RWPE2 (cell line): Measurements from ENCODE around the gene CERK.

ENCODE experiments used
- ATAC-seq: fragments of 200-7000 bp; cut with Tn5 transposase; 3 replicates; pipeline ENCODE4 v1.9.1; 2021; ENCODE audit warnings: low read depth
- DNase-seq: peaks from one replicate; pipeline ENCODE4 v3.0.0-alpha.2; 2020; ENCODE audit warnings: low spot score
- H3K27ac ChIP-seq: fragments of 450-650 bp; 2 replicates; pipeline ENCODE4 v1.5.1; 2017; ENCODE audit warnings: mild to moderate bottlenecking; ENCODE audit not compliant: poor library complexity, severe bottlenecking
- H3K27me3 ChIP-seq: fragments of 250-450 bp; sonication (Bioruptor Pico); 2 replicates; pipeline ENCODE4 v1.5.1; 2021; ENCODE audit warnings: mild to moderate bottlenecking, moderate library complexity; ENCODE audit not compliant: insufficient read depth, poor library complexity, severe bottlenecking
- H3K36me3 ChIP-seq: fragments of 250-450 bp; sonication (Bioruptor Pico); 2 replicates; pipeline ENCODE4 v1.5.1; 2020; ENCODE audit warnings: low read depth, mild to moderate bottlenecking, moderate library complexity
- H3K4me1 ChIP-seq: fragments of 250-450 bp; sonication (Bioruptor Pico); 2 replicates; pipeline ENCODE4 v1.5.1; 2021; ENCODE audit warnings: mild to moderate bottlenecking, moderate library complexity; ENCODE audit not compliant: insufficient read depth, poor library complexity, severe bottlenecking
- H3K4me3 ChIP-seq: fragments of 250-450 bp; sonication (Bioruptor Pico); 2 replicates; pipeline ENCODE4 v1.5.1; 2021; ENCODE audit warnings: mild to moderate bottlenecking, moderate library complexity; ENCODE audit not compliant: severe bottlenecking
- H3K9me3 ChIP-seq: fragments of 250-450 bp; sonication (Bioruptor Pico); 2 replicates; pipeline ENCODE4 v1.5.1; 2021; ENCODE audit warnings: mild to moderate bottlenecking, moderate library complexity; ENCODE audit not compliant: severe bottlenecking
- TF ChIP-seq, protein P1 (sequence below): fragments of 450-650 bp; IDR thresholded peaks from one replicate; pipeline ENCODE4 v1.5.1; 2017; ENCODE audit warnings: mild to moderate bottlenecking, moderate library complexity; ENCODE audit not compliant: poor library complexity, severe bottlenecking

The CERK gene

DNA sequence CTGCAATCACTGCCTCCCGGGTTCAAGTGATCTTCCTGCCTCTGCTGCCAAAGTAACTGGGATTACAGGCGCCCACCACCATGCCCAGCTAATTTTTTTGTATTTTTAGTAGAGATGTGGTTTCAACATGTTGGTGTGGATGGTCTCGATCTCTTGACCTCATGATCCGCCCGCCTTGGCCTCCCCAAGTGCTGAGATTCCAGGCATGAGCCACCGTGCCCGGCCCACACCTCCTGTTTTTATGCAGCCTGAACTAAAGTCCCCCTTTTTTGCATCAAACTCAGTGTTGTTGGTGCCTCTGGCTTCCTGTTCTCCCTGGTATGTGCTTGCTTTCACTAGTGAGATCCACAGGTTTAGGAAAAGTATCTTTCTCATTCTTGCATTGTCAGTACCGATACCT lies 28.6 kb upstream of the CERK start:
- no peak for ATAC-seq
- no peak for DNase-seq
- Histone ChIP-seq H3K4me3 (no peak overlapping the region), H3K27me3 (no peaks in the 10 kb centered on the region), H3K4me1 (peaks cover under 1% of the 10 kb centered on the region), H3K36me3 (no peaks in the 10 kb centered on the region), H3K9me3 (no peaks in the 10 kb centered on the region), H3K27ac (no peak overlapping the region)
- TF ChIP-seq, protein P1, sequence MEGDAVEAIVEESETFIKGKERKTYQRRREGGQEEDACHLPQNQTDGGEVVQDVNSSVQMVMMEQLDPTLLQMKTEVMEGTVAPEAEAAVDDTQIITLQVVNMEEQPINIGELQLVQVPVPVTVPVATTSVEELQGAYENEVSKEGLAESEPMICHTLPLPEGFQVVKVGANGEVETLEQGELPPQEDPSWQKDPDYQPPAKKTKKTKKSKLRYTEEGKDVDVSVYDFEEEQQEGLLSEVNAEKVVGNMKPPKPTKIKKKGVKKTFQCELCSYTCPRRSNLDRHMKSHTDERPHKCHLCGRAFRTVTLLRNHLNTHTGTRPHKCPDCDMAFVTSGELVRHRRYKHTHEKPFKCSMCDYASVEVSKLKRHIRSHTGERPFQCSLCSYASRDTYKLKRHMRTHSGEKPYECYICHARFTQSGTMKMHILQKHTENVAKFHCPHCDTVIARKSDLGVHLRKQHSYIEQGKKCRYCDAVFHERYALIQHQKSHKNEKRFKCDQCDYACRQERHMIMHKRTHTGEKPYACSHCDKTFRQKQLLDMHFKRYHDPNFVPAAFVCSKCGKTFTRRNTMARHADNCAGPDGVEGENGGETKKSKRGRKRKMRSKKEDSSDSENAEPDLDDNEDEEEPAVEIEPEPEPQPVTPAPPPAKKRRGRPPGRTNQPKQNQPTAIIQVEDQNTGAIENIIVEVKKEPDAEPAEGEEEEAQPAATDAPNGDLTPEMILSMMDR: no peak

- Histone ChIP-seq H3K27me3 (no peaks in the 10 kb centered on the region), H3K4me1 (peaks cover 5% of the 10 kb centered on the region), H3K4me3 (no peak overlapping the region), H3K9me3 (no peaks in the 10 kb centered on the region), H3K36me3 (no peaks in the 10 kb centered on the region), H3K27ac (no peak overlapping the region)
- DNase-seq (no peak), ATAC-seq (no peak)
- TF ChIP-seq, protein P1: no peak
Observed at GRCh38 chr22:46764779-46765485, 26.9 kb upstream of the CERK start.

GRCh38 chr22:46764140-46764680 lies 26.2 kb upstream of the CERK start:
- no peak for ATAC-seq
- Histone ChIP-seq H3K36me3 (no peaks in the 10 kb centered on the region), H3K4me3 (no peak overlapping the region), H3K27me3 (no peaks in the 10 kb centered on the region), H3K4me1 (peaks cover 5% of the 10 kb centered on the region), H3K27ac (no peak overlapping the region), H3K9me3 (no peaks in the 10 kb centered on the region)
- DNase-seq: no peak
- TF ChIP-seq, protein P1: no peak

GRCh38 chr22:46763051-46763705 lies 25.1 kb upstream of the CERK start:
- ATAC-seq: no peak
- Histone ChIP-seq H3K36me3 (no peaks in the 10 kb centered on the region), H3K27ac (peak overlapping the region; percentile 55), H3K4me3 (peak overlapping the region; percentile 69), H3K9me3 (no peaks in the 10 kb centered on the region), H3K4me1 (peaks cover 5% of the 10 kb centered on the region), H3K27me3 (no peaks in the 10 kb centered on the region)
- DNase-seq: no peak
- TF ChIP-seq, protein P1: no peak
